Cardiac fibroblast (primary cell): ENCODE data around the gene EEF1AKMT3.
A peak's percentile ranks its signal among the peaks of the same experiment; 100 is the strongest.

ENCODE experiments used
- DNase-seq, 2 donors: peaks; one replicate each; pipeline versions ENCODE4 v3.0.0 to v3.0.0-alpha.2; 2010; ENCODE audit warnings: low read depth in 2 of 2
- H3K4me3 ChIP-seq, 2 donors: replicated peaks in 1 of 2; 1 replicate in 1 of 2; 2 replicates in 1 of 2; pipeline ENCODE4 v1.5.1; 2011; ENCODE audit warnings: low read depth in 2 of 2, low read length in 2 of 2, mild to moderate bottlenecking in 2 of 2, moderate library complexity in 1 of 2
- CTCF ChIP-seq: IDR thresholded peaks from one replicate; pipeline ENCODE4 v1.5.1; 2011; ENCODE audit warnings: low read depth, mild to moderate bottlenecking, low read length, inconsistent platforms

Gene EEF1AKMT3

GRCh38 chr12:57781244-57781643, 8.8 kb downstream of the EEF1AKMT3 start:
- DNase-seq: no peak
- no peak overlapping the region for H3K4me3 ChIP-seq
- TF ChIP-seq CTCF: no peak

GRCh38 chr12:57781801-57782200, 9.4 kb downstream of the EEF1AKMT3 start:
- no peak for TF ChIP-seq CTCF
- H3K4me3 ChIP-seq: no peak overlapping the region
- no peak for DNase-seq

- no peak for DNase-seq
- H3K4me3 ChIP-seq: no peak overlapping the region
- no peak for TF ChIP-seq CTCF
These were observed 9.8 kb downstream of the EEF1AKMT3 start for GRCh38 chr12:57782243-57782607.

- H3K4me3 ChIP-seq: peak within 1 kb of the TSS; percentile 98 to 99
- DNase-seq: peak; percentile 96
- peak; percentile 82 for TF ChIP-seq CTCF
These were observed 10.4 kb downstream of the EEF1AKMT3 start, which contains the start of gene TSFM for GRCh38 chr12:57782608-57783465. TSFM (plus strand) TSS chr12:57782787; CDS start chr12:57782802, 15 bp downstream.

GRCh38 chr12:57783466-57783801, 11.0 kb downstream of the EEF1AKMT3 start:
- peak overlapping the region; percentile 98 to 99 for H3K4me3 ChIP-seq
- no peak for DNase-seq
- TF ChIP-seq CTCF: no peak

GRCh38 chr12:57783861-57784260, 11.4 kb downstream of the EEF1AKMT3 start:
- H3K4me3 ChIP-seq: no peak overlapping the region
- no peak for TF ChIP-seq CTCF
- DNase-seq: no peak
